HG03378 (cell line): ENCODE measurements around the gene EPB41L2.

ENCODE experiments used
- ATAC-seq: cut with Tn5 transposase; IDR thresholded peaks from one replicate; pipeline ENCODE4 v1.9.1; 2021; ENCODE audit warnings: mild to moderate bottlenecking, moderate library complexity; ENCODE audit not compliant: unreplicated experiment

The EPB41L2 gene

DNA sequence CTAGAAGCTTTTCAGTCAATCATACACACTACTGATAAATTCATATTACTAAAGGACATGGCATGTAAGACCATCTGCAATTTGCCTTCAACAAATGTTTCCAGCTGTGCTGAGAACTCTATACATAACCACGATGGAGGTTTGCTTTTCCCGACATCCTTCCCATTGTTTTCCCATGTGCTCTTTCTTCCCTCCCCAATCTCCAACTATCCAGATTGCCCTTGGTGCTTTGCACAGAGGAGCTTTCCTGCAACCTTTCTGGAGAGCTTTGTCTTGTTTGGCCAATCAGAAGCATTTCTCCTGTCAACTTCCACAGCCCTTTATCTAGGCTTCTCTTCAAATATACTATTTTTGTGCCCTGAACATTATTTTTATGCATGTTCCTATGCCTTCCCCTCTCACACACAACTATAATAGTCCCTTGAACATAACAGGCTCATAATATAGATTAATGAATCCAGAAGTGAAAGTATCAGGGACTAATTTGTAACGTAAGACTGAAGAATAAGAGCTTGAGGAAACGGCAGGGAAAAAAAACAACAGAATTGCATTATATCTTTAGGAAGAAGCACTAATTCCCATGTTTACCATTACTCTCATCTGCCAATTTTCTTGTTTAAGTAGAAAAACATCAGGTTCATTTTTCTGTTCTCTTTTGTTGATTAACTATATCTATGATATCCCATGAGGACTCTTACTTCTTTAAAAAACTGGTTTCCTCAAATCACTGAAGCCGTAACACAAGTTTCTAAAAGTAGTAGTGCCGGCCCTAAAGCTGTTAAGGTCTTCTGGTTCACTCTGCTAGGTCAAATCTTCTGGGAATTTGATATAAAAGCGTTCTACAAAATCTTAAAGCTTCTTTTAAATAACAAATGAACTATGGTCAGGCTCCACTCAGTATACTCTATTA is 215.8 kb downstream of the EPB41L2 start:
- ATAC-seq = no peak

DNA sequence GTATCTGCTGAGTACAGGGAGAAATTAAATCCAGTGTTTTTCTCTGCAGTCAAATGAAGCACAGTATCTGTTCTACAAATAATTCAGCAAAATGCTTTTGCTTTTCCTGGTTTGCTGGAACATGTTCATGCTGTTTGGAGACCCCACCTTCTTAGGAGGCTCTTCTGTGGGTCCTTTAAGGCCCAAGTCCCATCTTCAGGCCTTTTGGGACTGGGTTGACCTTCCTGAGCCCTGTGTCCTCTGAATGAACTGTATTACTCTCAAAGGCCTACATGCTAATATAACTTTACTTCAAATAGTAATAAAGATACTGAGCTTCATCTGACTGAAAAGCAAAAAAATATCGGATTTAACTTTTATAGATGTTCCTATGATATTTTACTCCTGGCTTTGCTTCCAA is 216.5 kb downstream of the EPB41L2 start:
- no peak for ATAC-seq

DNA sequence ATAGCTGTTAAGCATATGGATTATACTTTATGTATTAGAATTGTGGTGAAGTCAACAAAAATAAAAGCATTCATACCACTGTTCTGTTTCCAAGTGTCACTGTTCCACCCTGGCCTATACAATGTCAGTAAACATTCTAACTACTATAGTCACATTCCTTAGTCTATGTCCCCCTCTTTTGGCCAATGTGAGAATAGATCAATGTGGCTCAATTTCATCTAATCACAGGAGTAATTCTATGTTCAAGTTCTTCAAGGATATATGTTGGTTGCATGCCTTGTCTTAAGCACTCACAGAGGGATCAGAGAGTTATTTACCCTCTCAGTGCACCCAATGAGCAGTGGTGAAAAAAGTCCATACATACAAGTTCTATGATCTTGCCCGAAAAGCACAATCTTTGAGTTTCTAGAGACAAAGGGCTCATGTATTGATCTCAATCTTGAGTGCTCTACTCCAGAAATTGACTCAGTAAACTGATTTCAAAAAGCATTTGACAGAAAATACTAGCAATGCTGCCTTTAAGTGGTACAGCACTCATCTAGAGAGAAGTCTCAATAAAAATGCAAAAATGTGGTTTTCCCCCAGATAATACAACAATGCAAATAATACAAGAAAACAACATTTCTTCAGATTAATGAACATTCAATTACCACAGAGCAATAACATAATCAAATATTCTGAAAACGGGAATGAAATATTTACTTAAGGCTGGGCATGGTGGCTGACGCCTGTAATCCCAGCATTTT is 219.3 kb downstream of the EPB41L2 start:
- ATAC-seq = peak; percentile 76

DNA sequence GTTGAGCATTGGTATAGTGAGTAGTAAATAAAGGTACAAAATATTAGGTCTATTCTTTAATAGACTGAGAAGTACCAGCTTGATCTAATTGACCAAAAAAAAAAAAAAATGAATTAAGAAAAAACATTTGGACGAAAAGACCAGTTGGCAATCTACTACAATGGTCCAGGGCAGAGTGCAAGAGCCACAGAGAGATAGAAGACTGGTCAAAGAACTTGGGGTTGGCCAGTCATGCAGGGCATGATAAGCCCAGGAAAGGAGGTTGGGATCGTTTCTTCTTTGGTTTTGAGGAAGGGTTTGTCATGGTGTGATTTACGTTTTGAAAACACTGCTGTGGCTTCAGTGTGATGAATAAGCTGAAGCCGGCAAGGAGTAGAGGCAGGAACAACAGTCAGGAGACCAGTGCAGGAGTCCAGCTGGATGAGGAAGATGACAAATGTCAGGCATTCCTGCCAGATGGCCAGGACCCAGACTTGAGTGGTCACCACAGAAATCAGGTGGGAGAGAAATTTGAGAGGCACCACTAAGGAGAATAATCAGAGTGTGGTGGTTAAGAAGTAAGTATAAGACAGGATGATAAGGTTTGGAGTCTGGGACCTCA is 221.8 kb downstream of the EPB41L2 start:
- no peak for ATAC-seq

DNA sequence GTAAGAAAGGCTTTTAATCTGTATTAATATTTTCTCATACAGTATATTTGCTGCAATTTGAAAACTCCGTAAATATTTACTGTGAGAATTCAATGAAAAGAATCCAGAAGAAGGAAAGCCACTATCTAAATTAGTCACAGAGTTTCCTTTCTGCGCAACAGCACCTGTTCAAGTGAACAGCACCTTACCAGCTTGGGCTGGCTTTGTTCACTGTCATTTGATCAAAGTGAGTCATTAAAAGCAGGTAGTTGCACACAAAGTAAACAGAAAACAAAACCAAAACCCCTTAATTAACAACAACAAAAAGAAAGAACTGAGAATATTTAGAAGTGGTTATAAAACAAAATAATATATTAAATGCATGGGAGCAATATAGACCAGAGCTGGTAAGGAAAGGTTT is 223.0 kb downstream of the EPB41L2 start:
- no peak for ATAC-seq

DNA sequence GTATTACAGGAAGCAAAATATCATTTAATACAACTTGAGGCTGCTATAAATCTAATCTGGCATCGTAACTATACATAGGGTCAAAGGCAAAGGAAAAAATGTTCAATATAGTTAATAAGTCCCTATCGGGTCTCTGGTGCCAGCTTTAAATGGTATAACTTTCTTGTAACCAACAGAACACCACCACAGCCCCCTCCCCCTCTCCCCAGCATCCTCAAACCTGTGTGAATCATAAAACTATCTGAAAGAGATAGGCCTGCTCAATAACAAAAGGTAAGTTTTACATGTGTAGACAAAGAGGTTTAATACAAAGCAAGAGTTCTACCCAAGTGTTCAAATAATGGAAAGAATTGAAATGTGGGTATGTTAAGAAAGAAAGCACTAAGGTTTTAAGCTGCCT is 223.7 kb downstream of the EPB41L2 start:
- ATAC-seq = no peak

DNA sequence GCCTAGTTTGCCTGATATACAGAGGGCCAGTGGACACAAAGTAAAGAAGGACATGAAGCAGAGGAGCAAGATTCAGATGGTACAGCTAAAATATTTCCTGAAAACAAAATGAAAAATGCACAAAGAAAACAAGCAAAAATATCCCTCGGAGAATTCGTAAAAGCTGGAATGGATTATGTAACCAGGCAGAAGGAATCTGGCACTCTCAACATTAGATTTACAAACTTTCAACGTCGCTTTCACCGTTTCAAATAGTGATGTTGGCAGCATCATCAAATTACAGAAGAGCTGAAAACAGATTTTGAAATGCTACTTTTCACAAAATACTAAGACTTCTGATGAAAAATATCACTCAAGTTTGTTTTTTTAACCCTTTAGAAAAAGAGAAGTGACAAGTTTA is 224.1 kb downstream of the EPB41L2 start:
- ATAC-seq = no peak

DNA sequence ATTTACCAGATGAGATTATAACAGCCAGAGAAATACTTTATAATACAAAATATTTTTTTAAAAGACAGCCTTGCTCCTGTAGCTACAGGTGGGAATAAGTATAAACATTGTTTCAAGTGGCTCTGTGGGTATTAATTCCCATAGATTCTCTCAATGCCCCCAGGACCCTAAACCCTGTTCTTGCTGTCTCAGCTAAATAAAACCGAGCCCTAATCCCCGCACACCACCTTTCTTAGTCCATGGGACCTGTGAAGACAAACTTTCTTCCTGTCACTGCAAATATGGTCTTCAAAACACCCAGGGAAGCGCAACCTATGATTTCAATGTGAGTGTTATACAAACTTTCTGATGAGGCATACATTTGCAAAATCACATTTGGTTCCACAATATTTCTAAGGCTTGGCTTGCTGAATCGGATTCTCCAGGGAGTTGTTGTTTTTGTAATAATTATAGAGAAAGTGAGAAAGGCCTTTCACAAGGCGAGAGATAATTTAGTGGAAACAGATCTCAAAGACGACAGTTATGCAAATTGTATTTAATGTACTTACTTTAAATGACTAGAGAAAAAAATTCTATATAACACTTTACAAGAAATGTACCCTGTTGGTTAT is 224.7 kb downstream of the EPB41L2 start:
- ATAC-seq = no peak

DNA sequence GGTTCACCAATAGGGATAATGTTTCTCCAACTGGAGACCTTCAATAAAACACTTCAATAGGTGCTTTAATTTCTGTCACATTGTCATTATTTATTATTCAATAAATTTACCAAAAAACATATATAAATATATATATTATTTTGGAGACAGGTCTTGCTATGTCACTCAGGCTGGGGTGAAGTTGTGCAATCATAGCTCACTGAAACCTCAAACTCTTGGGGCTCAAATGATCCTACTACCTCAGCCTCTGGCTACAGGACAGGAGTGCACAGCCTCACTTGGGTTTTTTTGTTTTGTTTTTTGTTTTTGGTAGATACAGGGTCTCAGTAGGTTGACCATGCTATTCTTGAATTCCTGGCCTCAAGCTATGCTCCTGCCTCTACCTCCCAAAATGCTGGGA is 226.0 kb downstream of the EPB41L2 start:
- no peak for ATAC-seq

DNA sequence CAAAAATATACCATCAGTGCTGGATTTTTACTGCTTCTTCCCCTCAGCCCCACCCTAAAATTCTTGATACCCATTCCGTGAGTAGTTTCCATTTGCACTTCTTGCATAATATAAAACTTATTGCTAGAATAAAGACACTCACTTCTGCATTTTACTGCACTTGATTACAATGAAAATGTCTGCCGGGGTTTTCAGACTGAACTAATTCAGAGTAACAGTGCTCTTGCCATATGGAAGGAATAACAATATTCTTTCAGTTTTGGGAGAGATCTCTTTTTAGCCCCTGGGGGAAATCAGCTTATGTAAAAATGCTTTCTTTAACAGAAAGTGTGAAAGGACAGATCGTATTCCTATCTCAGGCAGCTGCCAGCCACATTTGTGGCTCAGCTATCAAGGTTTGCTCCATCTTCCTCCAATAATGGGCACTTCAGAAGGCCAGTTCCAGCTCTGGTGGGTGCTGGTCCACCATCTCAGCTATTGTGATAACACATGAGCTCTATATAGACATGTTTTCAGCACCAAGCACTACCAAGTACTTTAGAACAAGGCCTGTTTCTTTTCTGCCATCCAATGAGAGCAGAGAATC is 226.9 kb downstream of the EPB41L2 start:
- no peak for ATAC-seq

DNA sequence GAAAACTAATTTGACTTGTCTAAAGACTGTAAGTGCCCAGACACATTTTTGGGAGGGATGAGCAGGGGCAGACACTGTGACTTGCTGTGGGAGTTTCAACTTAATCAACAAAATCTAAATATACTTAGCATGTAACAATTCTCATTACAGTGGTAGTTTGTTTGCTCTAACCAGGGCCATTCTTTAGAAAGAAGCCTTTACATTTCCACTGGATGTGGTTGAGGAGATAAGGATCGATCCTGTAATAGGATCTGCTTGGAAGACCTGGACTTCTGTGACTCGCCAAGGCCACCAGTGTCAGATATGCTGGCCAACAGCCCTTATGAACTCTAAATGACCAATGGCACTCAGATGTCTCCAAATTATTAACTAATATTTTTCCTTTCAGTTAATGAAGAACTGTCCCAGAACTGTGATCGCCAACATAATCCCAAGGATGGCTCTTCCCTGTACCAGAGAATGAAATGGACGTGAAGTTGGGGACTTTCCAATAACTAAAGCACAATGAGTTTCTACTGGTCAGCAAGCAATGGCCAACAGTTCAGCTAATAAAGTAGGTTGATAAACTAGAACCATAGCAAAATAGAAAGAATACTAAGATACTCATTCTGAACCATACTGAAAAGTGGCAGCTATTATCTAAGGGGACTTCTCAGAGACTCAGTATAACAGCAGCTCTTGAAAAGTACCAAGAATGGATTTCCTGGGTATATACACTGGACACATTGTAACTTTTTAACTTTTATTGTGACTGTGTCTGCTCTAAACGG is 228.4 kb downstream of the EPB41L2 start:
- ATAC-seq = no peak

DNA sequence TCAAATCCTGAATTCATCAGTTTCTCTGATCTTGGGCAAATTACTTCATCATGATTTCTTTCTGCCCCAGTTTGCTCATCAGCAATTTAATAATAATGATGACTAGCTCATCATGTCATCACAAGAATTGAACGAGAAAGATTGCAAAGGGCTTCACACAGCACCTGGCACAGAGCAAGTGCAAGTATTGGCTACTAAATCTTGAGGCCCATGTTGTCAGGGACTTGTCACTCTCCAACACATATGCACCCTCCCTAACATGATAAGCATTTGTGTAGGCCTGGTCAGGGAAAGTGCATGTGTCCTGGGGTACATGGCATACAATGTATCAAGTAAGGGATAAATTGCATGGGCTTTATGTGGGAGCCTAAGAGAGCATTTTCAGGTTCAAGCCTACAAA is 229.5 kb downstream of the EPB41L2 start:
- no peak for ATAC-seq

DNA sequence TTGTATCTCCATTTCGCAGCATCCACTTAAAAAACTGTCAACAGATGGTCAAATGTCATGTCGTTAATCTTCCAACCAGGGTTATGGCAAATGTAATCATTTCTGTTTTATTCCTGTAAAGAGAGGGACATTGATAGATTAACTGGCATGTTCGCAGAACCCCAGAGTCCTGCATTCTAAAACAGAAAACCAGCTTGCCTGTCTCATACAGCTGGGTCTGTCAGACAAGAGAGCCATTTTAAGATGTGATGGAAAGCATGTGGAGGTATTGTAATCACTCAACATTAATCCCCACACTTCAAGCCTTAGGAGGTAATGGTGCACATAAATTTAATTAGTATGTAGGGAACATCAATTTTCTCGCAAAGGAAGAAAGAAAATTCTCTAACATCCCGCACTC is 231.4 kb downstream of the EPB41L2 start:
- ATAC-seq = no peak

DNA sequence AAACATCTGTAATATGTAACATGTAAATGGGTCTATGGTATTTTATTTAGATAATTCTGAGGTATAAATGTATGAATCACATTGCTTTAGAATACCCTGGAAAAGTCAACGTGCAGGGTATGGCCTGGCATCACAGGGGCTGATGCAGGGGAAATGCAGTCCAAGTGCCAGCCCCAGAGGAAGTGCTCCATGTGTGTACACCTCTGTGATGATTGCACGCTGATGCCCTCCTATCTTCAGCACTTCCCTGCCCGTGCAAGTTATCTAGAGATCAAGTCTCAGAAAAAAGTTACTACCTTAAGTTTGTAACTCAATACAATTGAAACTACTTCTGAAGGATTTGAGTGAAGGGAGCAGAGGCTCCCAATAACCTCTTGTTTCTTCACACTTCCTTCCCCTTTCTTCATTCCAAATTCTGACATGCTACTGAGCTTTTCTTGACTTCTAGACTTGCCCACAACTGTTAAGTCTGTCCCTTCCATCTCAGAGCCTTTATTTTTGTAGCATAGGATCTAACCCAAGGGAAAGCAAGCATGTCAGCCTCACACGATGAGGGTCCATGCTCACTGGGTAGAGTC is 233.6 kb downstream of the EPB41L2 start:
- no peak for ATAC-seq

DNA sequence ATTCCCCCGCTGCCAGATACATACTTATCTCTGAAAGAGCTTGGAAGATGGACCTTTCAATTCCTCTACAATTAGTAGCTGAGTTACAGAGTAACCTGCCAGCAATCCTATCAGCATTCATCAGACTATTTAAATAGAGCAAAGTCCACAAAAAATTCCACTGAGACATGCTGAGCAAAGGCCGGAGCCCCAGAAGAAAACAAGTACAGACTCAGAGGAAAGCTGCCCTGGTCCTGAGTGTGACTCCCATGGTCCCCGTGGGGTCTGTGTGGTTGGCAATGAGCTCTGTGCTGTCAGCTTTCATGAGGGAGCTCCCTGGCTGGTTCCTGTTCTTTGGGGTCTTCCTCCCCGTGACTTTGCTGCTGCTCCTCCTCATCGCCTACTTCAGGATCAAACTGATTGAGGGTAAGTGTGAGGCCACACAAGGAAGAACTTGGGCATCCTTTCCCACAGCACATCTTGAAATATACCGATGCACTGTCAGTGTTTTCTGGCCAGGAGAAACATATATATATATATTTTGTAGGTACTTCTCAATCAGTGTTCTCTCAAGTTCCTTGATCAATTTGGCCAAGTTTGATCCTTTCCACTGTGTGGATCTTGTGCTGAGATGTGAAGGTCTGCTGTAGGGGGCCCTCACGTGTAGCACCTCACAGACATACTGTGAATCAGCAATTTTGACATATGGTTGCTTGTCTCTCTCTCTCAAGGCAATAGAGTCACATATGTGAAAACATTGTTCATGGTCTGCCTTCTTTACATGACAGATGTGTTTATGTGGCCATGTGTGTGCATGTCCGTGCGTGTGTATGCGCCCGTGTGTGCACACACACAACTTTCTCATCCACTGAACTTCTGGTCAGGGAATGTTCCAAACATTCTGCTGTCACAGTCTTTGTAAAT is 235.5 kb downstream of the EPB41L2 start, which contains the start of gene SMLR1:
SMLR1 (plus strand) TSS at position 160 of the 903 bp plus-strand sequence; CDS start at position 168, 8 bp downstream.
- no peak for ATAC-seq

DNA sequence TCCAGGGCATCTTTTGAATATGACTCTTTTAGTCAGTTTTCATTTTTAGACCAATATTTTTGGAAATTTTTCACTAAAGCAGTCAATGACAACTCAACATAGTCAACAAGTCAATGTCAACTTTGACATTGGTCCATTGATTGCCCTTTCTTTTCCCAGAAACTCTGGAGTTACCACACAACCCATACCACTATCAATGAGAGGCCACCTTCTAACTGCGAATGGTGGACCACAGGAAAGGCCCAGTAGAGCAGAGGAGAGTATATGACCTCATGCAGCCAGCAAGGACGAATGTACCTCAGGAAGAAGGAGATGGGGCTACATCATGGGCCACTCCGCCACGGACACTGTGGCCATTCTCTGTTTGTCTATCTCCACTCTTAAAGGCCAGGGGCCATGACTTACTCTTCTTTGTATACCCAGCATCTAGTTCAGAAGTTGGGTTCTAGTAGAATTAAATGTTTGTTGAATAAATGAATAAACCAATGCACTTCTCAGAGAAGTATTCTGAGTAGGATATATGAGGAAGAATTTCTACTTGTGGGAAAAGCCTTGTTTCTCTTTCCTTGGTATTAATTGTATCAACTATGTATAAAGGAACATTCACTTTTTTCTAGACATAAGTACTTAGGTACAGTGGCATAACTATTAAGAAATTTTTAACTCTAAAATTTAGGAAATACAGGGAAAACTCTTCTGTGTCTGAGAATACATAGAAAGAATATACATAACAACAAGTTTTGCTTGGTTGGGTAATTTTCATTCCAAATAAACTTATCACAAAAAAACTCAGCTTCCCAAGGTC is 236.4 kb downstream of the EPB41L2 start:
- no peak for ATAC-seq

DNA sequence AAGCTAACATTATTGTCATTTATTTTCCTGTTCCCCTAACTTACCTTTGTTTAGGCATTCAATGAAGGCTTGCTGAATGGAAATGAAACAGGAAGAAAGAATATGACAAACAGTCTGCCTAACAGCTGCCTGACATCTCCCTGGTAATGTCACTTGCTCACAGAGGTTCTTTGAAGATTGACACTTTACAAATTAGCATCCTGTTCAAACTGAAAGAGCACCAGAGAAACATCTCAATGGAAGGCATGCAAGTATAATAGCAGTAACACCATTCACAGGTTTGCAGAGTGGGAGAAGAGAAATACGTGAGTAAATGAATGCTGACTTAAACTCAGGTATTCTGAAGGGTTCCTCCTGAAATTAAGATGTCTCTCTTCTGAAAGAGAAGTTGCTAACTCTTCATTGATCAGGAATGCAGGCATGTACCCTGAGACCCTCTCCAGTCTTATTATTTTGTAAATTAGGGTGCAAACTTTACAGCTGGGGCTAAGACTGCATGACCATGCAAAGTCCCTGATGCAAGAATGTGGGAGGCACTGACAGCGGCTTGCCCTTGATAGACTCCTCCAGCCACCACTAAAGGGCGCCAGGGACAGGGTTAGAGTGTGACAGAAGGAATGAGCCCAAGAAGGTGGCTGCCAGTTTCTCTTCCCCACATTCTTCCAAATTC is 237.1 kb downstream of the EPB41L2 start:
- ATAC-seq = no peak
